GM18909 (cell line): ENCODE results near the gene MYH10.
"Not testable (repeated sequence)": the region's sequence is repeated elsewhere in the genome, so short reads cannot be mapped to it uniquely, and the experiment has no call there.

ENCODE experiments used
- ATAC-seq: cut with Tn5 transposase; IDR thresholded peaks from one replicate; pipeline ENCODE4 v1.9.1; 2021; ENCODE audit warnings: mild to moderate bottlenecking; ENCODE audit not compliant: unreplicated experiment, poor library complexity

The MYH10 gene

DNA sequence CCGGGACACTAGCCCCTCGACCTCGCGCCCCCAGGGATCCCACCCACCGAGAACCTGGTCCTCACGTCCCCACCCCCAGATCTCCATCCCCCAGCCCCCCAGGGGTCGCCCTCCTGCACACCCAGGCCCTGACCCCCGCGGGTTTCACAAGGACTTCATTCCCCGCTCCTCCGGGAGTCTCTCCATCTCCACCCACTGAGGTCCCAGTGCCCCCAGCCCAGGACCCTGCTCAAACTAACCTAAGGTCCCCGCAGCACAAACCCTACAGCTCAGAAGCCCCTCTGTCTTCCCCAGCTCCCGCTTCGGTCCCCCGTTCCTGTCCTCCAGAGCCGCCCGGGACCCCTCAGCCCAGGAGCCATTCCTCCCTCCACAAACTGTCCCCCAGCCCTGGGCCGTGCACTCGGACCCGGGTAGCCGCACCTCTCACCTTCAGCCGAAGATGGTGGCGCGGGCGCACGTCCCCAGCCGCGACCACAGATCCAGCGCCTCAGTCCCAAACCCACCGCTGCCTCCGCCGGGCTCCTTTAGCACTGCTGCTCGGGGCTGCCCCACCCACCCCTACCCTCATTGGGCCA lies at the start of gene MYH10:
MYH10 (minus strand) TSS at position 499 of the 575 bp plus-strand sequence. CDS start 7,479 bp downstream, outside the sequence.
- ATAC-seq: peak; percentile 4

DNA sequence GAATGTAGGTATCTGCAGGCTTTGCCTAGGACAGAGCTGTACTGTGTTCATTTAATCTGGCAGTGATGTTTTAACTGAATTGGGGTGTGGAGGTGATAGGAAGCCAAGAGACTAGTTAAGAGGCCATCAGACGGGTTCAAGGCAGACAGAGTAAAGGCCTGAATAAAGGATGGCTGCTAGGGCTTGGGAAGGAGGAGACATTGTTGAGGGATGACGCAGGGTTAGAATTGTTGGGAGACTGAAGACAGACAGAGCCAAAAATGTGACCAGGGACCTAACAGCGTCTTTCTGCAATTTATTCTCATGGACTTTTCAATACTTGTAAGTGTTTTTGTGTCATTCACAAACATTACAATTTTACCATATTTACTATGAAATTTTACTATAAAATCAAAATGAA lies 48.6 kb upstream of the MYH10 start:
- no peak for ATAC-seq

DNA sequence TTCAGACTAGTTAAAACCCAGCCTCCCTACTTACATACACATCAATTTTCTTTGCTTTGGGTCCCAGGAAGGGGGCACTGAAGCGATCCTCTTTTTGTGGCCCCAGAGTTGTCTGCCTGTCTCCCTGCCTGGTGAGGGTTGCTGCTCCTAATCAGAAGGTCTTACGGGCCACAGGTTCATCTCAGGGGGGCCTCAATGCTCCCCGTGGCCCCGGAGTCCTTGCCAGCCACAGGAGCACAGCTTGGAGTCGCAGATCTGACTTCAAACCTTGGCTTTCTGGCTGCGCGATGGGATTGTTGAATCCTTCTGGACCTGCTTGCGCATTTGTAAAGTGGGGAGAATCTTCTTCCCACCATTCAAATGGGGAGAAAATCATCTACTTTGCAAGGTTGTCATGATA lies 44.8 kb upstream of the MYH10 start:
- ATAC-seq: no peak

DNA sequence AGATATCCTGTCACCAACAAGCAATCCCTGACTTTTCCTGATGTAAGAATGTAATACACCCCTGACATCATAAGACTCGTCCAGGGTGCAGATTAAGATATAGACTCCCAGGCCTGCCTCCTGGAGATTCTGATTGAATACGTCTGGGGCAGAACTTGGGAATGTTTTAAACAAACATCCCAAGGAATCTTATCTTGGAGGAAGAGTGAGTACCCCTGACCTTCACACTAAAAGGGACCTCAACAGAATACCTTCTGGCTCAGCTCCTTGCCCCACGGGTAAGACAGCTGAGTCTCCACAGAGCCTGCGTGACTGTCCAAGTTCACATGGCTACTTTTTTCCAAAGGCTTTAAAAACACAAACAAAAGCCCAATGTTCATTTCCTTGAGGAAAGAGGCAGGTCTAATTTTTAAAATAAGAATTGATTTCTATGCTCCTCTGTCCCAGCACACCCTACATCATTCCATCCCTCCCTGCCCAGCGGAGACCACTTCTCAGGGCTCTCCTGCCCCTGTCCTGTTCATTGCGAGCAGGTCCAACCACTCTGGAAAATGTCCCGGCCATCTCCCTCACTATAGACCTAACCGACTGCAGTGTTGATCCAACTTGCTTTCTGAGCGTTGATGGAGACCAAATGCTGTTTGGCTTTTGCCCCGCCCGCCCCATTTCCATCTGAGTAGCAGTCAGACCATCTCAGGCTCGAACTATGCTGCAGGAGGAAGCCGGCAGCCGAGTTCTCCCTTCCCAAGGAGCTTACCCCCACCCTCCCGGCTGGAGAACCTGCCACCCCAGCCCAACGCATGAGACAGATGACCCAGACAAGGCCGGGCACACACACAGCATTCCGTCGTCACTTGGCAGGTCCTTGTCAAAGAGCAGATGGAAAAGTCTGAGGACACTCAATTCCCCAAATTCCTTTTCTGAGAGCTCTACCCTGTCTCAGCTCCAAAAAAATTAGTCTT lies 44.1 kb upstream of the MYH10 start:
- no peak for ATAC-seq

DNA sequence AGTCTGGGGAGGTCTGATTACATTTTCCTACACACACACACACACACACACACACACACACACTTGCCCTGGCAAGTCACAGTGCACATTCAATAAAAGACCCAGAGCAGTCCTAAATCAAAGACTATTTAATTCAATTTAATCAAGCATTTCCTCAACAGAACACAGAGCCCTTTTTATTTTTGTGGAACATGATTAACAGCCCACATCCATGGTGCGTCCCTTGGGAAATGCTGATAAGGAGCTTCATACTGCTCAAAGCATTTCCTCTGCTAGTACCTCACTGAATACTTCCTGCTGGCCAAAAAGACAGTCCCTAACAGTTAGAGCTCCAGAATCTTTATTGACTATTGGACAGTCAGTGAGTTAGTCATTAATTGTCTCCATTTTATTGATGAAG lies 43.1 kb upstream of the MYH10 start:
- no peak for ATAC-seq

DNA sequence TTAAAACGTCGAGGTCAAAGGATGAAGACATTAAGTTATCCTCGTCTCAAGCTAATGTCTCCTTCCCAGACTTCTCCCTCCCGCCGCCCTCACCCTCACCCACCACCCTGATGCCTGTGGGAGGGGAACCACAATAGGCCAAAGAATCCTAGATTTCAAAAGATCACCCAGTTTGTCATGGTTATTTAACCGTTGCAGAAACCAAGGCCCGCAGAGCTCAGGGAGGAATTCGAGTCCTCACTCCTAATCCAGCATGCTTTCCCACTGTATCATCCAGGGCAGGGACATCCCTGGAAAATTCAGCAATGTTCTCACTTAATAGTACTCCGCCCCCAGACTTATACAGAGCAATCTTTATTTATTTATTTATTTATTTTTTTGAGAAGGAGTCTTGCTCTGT lies 41.8 kb upstream of the MYH10 start:
- ATAC-seq: no peak

DNA sequence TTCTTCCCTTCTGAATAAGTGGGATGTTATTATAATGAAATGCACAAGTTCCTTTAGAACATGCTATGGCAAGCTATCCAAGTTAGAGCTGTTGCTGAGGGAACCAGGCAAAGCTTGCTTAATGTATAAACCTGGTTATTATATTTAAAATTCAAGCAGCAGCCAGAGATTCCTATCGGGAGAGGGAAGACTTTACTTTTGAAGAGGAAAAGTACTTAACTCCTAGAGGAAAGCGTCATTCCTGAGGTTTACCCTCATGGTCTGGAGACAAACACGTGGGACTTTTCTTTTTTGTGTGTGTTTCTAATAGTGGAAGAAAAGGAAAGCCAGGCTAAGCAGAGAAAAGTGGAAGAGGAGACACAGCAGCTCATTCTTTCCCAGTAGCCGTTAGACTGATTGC lies 39.9 kb upstream of the MYH10 start:
- ATAC-seq: no peak

DNA sequence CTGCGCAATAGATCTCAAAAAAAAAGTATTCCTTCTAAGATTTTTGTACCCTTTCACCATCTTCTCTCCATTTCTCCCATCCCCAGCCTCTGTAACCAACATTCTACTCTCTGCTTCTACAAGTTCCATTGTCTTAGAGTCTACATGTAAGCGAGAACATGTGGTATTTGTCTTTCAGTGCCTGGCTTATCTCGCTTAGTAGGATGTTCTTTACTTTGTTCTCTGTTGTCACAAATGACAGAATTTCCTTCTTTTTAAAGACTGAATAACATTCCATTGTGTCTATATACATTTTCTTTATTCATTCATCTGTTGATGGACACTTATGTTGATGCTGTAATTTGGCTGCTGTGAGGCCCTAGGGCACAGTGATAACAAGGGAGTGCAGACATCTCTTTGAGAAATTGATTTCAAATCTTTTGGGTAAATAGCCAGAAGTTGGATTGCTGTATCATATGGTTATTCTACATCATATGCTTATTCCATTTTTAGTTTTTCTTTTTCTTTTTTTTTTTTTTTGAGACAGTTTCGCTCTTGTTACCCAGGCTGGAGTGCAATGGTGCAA lies 37.7 kb upstream of the MYH10 start:
- ATAC-seq: no peak

DNA sequence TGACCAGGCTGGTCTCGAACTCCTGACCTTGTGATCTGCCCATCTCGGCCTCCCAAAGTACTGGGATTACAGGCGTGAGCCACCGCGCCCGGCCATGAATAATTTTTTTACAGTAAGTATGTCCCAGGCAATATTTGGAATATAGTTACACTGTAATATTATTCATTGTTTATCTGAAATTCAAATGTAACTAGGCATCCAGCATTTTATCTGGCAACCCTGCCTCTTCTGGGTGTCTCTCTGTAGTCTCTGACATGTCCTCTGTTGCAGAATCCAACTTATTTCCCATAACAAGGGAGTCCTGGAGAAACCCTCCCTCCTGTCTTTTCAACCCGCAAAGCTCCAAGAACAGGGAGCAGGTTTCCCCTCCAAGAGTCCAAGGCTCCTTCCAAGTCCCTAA lies 36.9 kb upstream of the MYH10 start:
- no peak for ATAC-seq

DNA sequence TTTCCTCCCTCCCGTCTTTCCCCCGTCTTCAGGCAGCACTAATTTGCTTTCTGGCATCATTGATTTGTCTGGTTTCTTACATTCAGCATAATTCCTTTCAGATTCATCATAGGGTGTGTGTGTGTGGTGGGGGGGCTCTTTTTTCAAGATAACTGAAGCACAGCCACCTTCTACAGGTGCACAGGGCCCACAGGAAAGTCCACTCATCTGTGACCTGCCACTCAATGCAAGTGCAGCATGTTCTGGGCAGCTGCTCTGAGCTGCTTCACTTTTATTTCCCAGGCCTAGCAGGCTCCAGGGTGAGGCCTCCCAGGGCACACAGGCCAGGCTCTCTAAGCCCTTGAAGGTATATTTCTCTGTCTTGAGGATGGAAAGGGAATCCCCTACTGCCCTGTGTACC lies 35.2 kb upstream of the MYH10 start:
- no peak for ATAC-seq

DNA sequence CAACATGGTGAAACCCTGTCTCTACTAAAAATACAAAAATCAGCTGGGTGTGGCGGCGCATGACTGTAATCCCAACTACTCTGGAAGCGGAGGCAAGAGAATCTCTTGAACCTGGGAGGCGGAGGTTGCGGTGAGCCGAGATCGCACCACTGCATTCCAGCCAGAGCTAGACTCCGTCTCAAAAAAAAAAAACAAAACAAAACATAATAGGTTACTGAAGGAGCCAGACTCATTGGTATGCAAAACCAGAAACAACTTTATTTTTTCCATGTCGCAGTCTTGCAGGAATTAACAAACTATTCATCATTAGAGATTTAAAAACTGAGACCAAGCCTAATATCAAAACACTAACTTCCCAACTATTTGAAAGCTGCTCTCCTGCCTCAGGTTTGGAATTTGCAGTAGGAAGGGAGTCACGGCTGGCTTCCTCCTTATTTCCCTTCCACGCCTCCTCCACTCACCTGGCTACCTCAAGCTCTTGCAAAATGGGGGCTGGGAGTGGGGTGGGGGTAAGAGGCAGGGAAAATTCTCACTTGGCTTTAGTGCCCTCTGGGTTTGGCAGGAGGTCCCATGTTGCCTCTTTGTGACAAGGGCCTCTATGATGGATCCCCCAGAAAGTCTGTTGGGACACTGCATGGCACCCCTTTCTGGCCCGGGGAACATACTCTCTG lies 34.1 kb upstream of the MYH10 start:
- no peak for ATAC-seq

DNA sequence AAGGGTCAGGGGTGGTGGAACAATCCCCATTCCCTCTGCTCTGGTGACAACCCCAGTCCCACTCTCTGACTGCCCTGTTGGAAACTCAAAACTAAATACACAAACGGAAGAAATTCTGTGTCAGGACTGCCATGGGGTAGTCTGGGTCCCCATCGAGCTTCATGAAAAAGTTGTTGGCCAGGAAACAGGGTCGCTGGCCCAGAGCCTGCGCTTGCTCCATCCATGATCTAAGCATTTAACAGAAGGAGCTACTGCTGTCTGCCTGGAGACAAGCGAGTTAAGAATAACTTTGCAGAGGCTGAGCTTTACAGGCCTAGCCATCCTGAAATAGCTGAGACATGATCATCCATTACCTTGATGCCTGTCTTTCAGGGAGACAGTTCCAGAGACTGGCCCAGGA lies 32.4 kb upstream of the MYH10 start:
- no peak for ATAC-seq

DNA sequence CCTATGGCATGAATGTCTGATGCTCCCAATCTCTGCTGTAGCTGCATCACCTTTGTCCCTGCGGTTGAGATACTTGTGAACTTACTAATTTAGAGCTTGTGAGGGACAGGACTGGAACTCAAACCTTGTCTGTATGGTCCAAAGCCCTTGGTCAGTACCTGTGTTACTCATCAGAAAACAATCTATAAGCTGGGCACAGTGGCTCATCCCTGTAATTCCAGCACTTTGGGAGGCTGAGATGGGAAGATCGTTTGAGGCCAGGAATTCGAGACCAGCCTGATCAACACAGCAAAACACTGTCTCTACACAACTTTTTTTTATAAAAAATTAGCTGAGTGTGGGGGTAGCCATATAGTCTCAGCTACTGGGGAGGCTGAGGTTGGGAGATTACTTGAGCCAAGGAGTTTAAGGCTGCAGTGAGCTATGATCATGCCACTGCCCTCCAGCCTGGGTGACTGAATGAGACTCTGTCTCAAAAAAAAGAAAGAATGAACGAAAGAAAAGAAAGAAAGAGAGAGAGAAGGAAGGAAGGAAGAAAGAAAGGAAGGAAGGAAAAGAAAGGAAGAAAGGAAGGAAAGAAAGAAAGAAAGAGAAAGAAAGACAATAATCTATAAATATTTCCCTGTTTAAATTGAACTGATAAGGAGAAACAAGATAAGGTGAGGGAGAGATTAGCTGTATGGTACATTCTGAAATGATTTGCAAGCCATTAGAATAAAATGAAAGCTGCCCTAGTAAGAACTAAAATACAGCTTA lies 31.7 kb upstream of the MYH10 start:
- no peak for ATAC-seq

DNA sequence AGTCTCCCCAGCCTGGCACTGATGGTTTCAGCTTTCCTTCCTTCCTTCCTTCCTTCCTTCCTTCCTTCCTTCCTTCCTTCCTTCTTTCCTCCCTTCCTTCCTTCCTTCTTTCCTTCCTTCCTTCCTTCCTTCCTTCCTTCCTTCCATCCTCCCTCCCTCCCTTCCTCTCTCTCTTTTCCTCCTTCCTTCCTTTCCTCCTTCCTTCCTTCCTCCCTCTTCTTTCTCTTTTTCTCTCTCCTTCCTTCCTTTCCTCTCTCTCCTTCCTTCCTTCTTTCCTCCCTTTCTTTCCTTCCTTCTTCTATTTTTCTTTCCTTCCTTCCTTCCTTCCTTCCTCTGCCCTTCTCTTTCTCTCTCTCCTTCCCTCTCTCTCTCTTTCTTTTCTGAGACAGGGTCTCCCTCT lies 30.2 kb upstream of the MYH10 start:
- ATAC-seq: not testable (repeated sequence)

DNA sequence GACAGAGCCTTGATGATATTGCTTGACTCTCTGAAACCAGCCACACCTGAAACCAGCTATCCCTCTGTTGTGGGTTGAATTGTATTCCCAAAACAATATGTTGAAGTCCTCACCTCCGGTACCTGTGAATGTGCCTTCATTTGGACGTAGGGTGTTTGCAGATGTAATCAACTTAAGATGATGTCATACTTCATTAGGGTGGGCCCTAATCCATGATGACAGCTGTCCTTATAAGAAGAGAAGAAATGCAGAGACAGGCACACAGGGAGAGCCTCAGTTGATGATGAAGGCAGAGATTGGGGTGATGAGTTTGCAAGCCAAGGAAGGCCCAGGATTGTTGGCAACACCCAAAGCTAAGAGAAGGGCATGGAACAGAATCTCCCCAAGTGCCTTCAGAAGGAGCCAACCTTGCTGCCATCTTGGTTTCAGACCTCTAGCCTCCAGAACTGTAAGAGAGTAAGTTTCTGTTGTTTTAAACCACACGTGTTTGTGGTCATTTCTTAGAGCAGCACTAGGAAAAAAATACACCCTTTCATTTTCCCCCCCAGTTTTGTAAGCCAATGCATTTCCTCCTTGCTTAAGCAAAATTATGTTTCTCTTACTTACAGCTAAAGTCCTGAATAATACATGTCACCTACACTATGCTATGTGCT lies 29.4 kb upstream of the MYH10 start:
- ATAC-seq: no peak

DNA sequence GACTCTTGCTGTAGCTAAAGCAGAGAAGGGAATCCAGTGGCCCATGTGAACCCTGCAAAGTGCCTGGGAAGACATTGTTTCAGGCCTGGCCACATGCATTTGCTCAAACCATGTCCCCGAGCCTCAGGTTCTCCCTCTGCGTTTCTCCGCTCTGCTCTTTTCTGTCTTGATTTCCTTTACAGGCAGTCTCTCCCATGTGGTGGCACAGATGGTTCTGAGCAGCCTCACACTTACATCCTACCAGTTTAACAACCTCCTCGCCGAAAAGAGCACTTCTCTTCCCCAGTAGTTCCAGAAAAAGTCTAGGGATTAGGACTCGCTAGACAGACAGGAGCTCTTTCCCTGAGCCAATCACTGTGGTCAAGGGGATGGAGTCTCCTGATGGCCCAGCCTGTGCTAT lies 28.3 kb upstream of the MYH10 start:
- ATAC-seq: no peak

DNA sequence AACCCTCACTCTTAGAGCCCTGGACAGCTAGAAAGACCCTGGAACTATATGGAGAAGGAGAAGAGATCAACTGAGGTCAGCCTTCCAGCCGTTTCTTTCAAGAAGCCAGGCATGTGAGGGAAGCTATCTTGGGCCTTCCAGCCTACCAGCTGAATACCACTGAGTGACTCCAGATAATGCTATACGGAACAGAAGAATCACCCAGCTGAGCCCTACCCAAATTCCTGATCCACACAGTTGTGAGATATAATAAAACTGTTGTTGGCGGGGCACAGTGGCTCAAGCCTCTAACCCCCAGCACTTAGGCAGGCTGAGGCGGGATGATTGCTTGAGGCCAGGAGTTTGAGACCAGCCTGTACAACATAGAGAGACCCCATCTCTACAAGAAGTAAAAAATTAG lies 26.2 kb upstream of the MYH10 start:
- ATAC-seq: no peak

DNA sequence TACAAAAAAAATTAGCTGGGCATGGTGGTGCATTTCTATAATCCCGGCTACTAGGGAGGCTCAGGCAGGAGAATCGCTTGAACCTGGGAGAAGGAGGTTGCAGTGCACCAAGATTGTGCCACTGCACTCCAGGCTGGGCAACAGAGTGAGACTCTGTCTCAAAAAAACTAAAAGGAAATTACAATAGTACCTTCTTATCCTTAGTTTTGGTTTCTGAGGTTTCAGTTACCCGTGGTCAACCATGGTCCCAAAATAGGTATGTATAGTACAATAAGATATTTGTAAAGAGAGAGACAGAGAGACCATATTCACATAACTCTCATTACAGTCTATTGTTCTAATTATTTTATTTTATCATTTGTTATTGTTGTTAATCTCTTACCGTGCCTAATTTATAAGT lies 24.3 kb upstream of the MYH10 start:
- ATAC-seq: no peak

DNA sequence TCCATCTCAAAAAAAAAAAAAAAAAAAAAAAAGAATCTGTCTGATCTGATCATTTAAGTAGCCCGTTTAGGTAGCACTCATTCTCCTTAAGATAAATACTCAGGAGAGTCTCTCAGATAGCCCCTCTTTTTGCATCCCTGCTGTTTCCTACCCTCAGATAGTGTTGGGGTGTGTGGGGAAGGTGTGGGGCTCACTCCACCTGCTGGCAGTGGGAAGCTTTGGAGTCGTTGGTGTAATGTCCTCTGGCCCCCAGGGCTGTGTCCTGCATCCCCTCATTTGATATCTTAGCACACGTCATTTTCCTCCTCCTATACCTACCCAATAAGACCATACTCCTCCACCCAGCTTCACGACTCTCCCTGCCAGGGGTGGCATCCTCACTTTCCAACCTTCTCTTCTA lies 20.5 kb upstream of the MYH10 start:
- ATAC-seq: no peak

DNA sequence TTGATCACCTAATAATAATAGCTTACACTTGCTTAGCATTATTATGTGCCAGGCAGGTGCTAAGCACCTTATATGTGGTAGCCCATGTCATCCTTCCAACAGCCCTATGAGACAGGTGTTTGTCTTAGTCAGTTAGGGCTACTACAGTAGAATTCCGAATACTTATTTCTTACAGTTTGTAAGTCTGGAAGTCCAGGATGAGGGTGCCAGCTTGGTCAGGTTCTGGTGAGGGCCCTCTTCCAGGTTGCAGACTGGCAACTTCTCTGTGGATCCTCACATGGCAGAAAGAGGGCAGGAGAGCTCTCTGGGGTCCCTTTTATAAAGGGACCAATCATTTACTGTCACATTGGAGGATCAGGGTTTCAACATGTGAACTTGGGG lies 19.6 kb upstream of the MYH10 start:
- ATAC-seq: no peak
